KBM-7 (cell line): ENCODE results near the gene TMEFF2.
A peak's percentile ranks its signal among the peaks of the same experiment; 100 is the strongest.
"Not testable (repeated sequence)": the region's sequence is repeated elsewhere in the genome, so short reads cannot be mapped to it uniquely, and the experiment has no call there.

Experiments used
- DNase-seq: peaks from one replicate; pipeline ENCODE4 v3.0.0-alpha.2; 2015
- in situ Hi-C: fragments of 300-500 bp; cut with MboI; formaldehyde crosslinking; loops from 2 replicates; pipeline ENCODE4 v1.14.3; 2020; ENCODE audit warnings: low sequenced_read_pairs, low pct_unique_long_range_greater_than_20kb, mixed read lengths

Gene TMEFF2

DNA sequence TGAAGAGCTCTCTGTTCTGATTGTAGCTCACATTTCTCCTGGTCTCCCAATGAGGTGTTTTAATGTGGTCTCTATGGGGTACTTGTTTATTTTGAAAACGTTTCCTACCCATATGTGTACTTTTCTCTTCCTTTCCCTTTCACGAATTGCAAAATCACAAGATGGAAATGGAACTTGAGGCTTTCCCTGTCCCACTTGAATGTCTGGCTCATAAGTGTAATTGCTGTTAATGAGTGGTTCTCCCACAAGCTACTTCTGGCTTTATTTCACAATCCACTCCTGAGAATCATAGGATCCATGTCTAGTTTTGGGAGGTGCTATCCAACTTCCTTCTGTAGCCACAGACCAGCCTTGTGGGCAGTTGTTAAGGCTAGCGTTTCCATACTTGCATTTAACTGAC is 266.7 kb downstream of the TMEFF2 start:
- in situ Hi-C loops = no loop called here
- no peak for DNase-seq

DNA sequence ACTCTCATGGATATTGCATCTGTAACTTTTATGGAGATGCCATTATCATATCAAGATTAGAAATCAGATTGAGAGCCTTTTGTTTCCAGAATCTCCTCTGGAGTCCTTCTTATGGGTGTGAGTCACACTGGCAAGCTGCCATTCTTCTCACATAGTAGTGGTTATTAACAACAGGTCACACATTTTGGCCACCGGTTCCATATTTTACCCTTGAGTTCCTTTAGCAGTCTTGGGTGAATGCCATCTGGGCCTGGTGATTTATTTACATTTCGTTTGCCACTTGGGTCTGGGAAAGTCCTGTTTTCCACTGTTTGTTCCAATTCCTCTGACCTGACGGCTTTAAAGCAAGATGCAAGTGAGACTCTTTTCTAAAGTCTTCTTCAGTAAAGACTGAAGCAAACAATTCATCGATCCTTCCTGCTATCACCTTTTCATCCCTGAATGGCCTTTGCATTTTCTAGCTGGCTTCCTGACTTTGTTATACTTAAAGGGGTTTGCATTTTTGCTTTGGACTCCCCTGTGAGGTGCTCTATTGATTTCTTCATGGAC is 267.3 kb downstream of the TMEFF2 start:
- DNase-seq = no peak

DNA sequence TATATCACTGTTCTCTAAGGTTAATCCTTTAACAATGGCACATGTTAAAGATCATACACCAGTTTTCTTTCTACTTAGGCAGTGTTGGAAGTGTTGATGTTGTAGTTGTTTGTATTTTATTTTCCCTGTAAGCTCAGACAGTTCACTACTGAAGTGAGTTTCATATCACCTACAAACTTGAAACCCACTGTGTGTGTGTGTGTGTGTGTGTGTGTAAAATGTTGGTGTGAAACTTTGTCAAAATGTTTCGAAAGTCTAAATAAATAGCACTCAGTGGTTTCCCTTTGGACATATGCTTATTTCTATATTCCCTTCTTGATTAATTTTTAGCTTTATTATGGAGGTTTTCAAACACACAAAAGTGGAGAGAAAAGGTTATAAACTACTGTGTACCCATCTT is 268.1 kb downstream of the TMEFF2 start:
- in situ Hi-C loops = no loop called here

More for the DNA sequence above, 267.3 kb downstream of the TMEFF2 start:
- in situ Hi-C loops = no loop called here

DNA sequence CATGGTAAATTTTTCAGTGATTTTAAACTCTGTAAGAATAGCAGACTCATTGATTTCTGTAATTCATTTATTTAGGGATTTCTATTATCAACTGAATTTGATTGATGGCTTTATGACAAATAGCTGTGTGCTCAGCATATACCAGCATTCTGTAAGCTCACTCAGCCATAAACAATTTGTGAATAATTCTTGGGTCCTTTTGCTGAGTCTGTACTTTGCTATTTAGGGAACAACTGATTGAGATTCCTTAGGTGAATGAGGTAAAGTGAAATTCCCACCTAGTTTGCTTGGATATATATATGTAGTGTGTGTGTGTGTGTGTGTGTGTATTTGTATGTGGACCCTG is 271.1 kb downstream of the TMEFF2 start:
- in situ Hi-C loops = no loop called here
- no peak for DNase-seq

More for the DNA sequence above, 268.1 kb downstream of the TMEFF2 start:
- no peak for DNase-seq

DNA sequence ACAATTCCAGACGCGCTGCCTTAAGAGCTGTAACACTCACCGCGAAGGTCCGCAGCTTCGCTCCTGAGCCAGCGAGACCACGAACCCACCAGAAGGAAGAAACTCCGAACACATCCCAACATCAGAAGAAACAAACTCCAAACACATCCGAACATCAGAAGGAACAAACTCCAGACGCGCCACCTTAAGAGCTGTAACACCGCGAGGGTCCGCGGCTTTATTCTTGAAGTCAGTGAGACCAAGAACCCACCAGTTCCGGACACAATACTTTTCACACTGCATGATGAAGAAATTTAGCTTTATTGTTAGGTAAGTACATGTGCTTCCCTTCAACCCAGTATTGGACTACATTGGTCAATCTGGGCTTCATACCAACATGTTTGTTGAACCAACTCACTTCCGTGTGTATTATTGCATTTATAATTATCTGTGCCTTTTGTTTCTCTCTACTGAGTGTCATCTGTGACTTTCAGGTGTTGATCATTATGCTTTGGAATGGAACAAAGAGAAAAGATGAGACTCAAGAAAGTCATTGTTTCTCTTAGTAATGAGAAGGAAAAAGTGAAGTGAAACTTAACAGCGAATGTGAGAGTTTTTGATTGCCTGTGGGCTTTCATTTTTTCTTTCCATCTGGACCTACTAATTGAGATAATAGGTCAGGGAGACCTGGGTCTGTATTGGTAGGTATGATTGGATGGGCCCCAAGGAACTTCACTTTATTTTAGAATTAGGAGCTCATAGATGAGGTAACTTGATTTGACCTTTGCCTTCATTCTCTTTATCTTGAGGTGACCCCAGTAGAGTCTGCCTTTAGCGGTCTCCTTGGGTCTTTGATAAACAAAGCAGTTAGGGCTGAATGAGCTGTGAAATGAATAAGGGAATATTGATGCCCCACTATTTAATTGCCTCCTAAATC is 271.7 kb downstream of the TMEFF2 start:
- no peak for DNase-seq
- in situ Hi-C loops = no loop called here

DNA sequence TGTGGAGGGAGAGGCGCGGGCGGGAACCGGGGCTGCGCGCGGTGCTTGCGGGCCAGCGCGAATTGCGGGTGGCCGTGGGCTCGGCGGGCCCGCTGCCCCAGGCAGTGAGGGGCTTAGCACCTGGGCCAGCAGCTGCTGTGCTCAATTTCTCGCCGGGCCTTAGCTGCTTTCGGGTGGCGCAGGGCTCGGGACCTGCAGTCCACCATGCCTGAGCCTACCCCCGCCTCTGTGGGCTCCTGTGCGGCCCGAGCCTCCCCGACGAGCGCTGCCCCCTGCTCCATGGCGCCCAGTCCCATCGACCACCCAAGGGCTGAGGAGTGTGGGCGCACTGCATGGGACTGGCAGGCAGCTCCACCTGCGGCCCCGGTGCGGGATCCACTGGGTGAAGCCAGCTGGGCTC is 273.1 kb downstream of the TMEFF2 start:
- in situ Hi-C loops, DNase-seq: not testable (repeated sequence)

DNA sequence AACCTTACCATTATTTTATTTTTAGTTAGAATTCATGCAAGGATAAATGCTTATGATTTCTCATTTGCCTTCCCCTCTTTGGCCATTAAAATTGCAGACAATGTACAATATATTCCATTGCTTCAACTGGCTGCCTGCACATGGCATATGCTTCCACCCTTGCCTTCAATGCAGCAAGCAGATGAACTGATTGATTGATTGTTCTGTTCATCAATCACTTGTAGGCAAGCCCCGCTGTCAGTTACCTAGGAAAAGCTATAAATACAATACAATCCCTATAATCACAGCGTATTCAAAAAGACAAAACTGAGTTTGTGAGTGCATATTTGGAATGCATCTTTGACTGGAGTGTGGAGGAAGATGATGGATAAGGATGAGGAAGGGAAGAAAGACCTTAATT is 274.2 kb downstream of the TMEFF2 start:
- no peak for DNase-seq
- in situ Hi-C loops = no loop called here

DNA sequence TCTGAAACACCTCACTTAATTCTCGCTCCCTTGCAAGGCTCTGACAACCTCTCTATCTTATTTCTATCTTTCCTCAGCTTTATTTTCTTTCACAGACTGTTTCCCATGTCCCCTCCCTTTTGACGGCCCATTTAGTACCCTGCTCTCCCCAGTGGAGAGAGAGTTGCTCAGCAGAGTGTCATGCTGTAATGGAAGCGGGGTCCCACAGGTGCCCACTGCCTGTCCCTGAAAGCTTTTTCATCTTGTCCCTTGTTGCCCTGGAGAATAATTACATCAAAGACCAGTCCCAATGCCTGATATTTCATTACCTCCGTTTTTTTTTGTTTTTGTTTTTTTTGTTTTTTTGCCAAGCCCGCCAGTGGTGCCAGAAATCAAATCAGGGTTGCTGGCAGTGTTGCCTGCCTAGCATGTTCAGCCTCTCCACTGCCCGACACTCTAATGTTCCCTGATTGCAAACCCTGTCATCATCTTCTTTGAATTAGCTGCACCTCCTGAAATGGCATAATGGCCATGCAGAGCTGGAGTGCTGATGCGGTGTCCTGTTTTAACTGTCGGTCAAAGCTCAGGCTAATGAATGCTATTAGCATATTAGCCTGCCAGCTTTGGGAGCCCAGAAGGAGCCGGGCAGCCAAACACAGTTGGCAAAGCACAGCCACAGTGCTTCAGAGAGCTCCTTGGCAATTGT is 276.6 kb downstream of the TMEFF2 start:
- in situ Hi-C loops = no loop called here
- no peak for DNase-seq

DNA sequence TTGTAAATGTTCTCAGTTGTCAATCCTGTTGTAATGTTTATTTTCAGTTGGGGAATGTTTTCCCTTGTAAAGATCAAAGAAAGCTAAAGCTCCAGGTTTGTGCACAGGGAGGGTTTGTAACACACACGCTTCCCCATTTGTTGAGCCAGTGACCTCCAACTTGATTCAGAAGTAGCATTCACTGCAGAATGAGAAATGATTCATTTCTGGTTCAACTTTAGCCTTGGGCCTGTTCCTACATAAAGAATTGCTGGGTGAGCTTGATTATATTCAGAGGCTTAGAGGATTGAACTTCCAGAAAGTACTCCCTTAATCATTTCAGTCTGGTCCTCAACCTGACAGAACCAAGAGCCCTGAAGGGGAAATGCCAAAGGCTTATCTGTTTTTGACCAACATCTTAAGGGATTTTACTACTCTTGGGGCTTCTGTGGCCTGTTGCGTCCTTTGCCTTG is 277.3 kb downstream of the TMEFF2 start:
- in situ Hi-C loops = no loop called here
- DNase-seq = no peak

DNA sequence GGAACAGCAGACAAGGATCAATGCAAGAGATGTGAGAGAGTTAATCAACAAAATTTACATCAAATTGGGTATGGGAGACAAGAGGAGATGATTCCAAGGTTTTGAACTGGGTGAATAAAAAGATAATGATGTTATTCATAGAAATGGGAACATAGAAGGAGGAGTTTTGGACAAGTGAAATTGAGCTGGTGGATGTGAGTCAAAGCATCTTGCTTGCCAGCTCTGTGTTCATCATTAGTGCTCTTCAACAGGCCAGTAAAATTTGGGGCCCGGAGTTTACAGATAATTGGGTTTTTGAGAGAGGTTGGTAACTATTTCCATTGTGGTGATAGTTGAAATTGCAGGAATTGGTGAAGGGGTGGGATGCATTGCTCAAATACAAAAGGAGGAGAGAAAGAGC is 277.9 kb downstream of the TMEFF2 start:
- DNase-seq = no peak
- in situ Hi-C loops = no loop called here

DNA sequence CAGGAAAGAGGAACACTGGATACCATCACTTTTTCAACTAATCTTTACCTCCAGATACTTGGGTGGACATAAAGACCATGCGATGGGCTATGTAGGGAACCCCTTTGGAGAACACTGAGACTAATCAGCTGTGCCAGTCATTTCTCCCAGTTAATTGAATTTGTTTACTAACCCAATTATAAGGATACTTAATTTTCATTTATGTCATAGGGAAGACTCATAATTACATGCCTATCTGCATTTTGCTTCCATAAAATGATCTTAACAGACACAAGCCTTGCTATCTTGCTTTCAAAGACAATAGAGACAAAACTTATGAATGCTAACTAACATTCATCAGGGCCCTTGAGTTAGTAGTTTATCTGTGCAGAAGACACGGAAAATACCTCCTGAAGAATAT is 279.0 kb downstream of the TMEFF2 start:
- in situ Hi-C loops = no loop called here
- DNase-seq = no peak

DNA sequence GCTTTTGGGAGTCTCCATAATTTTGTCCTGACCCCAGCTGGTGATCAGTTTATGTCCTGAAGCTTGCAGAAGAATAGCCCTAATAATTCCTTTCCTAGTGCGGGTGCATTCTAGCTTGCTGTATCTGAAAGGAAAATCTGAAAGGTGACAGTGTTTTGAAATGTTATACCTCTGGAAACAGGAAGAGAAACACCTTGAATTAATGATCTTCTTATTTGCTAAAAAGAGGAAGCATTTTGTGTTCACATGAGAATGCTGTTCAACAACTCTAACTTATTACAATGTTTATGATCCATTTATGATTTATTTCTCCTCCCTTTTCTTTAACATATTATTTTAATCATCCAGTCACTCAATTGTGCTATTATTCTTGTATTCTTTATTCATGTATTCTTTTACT is 280.9 kb downstream of the TMEFF2 start:
- DNase-seq = no peak
- in situ Hi-C loops = no loop called here

DNA sequence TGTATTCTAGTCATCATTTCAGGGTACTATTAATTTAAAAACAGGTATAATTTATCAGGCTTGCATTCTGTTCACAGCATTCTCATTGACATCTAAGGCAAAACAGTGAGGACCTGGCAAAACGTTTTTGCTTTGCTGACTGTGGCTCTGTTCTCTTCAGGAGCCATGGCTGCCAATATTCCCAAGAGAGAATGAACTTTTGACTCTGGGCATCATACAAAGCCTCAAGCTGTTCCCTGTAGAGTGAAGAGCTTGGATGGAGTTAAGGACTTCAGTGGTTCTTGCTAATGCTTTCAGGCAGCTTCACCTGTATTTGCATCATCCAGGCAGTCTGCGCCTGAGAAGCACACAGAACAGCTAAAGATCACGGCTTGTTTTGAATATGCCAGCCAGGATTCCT is 282.0 kb downstream of the TMEFF2 start:
- in situ Hi-C loops = no loop called here
- no peak for DNase-seq

DNA sequence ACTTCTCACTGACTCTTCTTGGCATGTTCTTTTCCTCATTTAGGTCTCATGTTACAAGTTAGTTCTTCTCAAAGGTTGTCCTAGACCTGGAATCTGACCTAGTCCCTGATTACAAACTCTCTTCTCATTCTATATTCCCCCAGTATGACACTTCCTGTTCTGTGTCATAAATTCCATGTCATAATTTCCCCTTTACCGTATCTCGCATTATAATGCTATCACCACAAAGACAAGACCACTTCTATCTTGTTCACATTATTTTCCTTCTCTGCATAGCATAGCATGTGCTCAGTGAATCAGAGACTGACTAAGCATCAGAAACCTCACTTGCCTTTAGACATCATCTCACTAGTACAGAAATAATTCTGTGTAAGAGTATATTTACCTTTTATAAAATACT is 284.2 kb downstream of the TMEFF2 start:
- in situ Hi-C loops = no loop called here
- peak; percentile 11 for DNase-seq

DNA sequence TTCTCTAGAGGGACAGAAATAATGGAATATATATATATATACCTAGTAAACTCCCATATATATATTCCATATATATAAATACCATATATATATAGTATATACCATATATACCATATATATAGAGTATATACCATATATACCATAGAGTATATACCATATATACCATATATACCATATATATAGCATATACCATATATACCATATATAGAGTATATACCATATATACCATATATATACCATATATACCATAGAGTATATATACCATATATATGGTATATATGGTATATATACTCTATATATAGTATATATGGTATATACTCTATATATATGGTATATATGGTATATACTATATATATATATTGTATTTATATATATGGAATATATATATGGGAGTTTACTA is 285.9 kb downstream of the TMEFF2 start:
- no peak for DNase-seq
- in situ Hi-C loops = no loop called here

DNA sequence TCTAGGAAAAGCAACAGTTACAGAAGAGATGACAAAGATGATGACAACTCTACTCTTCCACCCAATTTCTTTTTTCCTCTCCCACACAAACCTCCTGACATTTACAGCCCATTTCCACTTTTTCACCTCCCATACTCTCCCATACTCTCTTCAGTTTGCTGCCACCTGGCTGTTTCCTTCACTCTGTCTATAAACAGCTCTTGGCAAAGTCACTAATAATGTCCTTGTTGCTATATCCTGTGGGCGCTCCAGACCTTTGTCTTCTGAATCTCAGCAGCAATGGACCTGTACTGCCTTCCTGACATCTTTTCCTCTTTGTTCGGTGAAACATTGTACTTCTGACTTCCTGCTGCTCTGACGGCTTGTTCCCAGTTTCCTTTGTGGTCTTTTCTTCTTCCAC is 287.2 kb downstream of the TMEFF2 start:
- DNase-seq = no peak
- in situ Hi-C loops = no loop called here

DNA sequence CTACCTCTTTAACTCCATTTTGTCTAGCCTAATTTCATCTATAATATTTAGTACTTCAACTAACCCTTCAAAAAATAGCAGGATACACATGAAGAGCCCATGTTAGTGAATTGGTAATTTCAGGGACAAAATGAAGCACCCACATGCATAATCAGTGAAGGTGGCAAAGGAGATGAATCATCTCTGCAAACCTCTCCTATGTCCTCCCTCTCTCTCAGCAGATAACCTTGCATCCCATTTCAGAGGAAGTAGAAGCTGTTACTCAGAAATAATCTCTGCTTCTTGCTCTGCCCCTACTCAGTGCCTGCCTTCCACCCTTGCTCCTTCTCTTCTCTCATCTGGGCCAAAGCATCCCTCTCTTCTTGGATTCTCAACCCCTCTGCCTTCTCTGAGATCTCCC is 287.6 kb downstream of the TMEFF2 start:
- no peak for DNase-seq
- in situ Hi-C loops = no loop called here

DNA sequence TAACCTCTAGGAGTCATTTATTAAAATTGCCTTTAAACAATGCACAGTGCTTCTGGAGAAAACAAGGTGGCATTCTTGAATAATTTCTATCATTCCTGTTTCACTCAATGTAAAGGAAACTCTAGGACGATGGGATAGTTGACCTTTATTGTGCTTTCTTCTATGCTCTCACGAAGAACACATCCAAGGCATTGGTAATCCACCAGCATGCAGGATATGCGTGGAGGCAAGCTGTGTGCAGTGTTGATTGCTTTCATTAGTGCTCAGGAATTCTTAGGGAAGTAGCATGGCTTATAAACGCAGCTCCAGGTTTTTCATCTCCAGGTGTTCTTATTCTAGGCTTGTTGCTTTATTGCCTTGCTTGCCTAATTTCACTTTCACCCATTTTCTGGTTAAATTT is 289.4 kb downstream of the TMEFF2 start:
- in situ Hi-C loops = no loop called here
- DNase-seq = no peak

DNA sequence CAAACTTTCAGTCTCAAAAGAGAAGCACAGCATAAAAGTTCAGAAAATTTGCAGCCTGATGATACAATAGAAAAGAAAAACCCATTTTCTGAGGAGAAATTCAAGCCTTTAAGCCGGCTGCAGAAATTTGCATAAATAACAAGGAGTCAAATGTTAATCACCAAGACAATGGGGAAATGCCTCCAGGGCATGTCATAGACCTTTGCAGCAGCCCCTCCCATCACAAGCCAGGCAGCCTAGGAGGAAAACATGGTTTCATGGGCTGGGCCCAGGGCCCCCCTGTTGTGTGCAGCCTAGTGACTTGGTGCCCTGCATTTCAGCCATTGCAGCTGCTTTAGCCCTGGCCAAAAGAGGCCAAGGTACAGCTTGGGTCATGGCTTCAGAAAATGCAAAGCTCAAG is 293.7 kb downstream of the TMEFF2 start:
- no peak for DNase-seq
- in situ Hi-C loops = no loop called here

DNA sequence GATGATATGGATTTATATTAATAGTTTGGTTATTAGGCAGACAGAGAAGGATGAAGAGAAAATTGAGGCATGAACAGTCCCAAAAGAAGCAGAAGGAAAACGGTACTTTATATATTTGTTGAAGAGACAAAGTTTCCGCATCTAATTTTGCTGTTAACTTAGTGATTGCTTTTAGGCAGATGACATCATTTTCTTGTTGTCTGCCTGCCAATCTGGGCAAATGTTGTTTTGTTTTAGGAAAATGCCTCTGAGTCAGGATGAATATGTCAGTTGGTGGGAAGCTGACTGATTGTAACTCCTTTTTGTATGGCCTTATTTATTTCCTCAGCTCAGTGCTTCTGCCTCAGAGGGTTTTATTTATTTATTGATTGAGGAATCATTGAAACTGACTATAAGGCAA is 295.3 kb downstream of the TMEFF2 start:
- in situ Hi-C loops = no loop called here
- no peak for DNase-seq
